ENCODE data around the gene GREB1L.

The GREB1L gene

DNA sequence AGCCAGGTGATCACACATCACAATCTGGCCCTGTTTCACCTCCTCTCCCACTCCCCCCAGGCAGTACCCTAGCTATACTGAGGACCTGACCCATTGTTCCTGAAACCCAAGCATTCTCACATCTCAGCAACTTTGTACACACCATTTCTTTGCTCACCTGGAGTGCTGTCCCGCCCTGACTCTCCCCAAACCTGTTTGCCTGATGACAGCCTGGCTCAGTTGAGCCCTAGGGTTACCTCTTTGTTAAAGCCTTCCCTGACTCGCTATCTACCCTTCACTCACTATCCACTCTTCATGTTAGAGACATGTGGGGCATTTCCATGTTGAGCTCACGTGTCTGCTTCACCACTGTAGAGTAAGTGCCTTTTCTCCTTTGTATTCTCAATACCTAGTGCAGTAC, 49.1 kb downstream of the GREB1L start:
- H3K27ac Mint-ChIP-seq = no peak overlapping the region
- H3K36me3 Mint-ChIP-seq (ENCODE audit: low read depth) = no peaks in the 10 kb centered on the region
- H3K27me3 Mint-ChIP-seq (ENCODE audit: low read depth) = no peaks in the 10 kb centered on the region
- H3K4me1 Mint-ChIP-seq = no peaks in the 10 kb centered on the region
- no peak overlapping the region for H3K4me3 Mint-ChIP-seq
- H3K9me3 Mint-ChIP-seq = no peaks in the 10 kb centered on the region
- no peak for TF ChIP-seq CTCF (IDR thresholded peaks at IDR 0.05; ENCODE audit: unreplicated experiment in 3 of 3)

DNA sequence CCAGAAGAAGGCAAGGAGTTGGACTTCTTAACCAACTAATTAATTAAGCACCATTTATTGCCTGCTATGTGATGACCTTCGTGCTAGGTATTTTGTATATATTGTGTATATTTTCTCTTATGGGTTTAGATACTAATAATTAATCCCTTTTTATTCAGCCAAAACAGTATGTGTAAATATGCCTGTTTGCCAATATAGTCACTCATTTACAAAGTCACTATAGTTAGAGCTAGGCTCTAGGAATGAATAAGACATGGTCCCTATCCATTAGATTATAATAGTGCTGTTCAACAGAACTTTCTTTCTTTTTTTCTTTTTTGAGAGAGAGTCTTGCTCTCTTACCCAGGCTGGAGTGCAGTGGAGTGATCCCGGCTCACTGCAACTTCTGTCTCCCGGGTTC, 51.4 kb downstream of the GREB1L start:
- H3K27ac Mint-ChIP-seq = no peak overlapping the region
- H3K36me3 Mint-ChIP-seq (ENCODE audit: low read depth) = no peaks in the 10 kb centered on the region
- no peak overlapping the region for H3K4me3 Mint-ChIP-seq
- no peak for TF ChIP-seq CTCF (IDR thresholded peaks at IDR 0.05; ENCODE audit: unreplicated experiment in 3 of 3)
- no peaks in the 10 kb centered on the region for H3K9me3 Mint-ChIP-seq
- no peaks in the 10 kb centered on the region for H3K27me3 Mint-ChIP-seq (ENCODE audit: low read depth)
- H3K4me1 Mint-ChIP-seq = no peaks in the 10 kb centered on the region

GRCh38 chr18:21295101-21295500, 53.1 kb downstream of the GREB1L start:
- no peaks in the 10 kb centered on the region for H3K4me1 Mint-ChIP-seq
- H3K27me3 Mint-ChIP-seq (ENCODE audit: low read depth) = no peaks in the 10 kb centered on the region
- no peak overlapping the region for H3K4me3 Mint-ChIP-seq
- H3K9me3 Mint-ChIP-seq = no peaks in the 10 kb centered on the region
- no peak for TF ChIP-seq CTCF (IDR thresholded peaks at IDR 0.05; ENCODE audit: unreplicated experiment in 3 of 3)
- no peak overlapping the region for H3K27ac Mint-ChIP-seq
- no peaks in the 10 kb centered on the region for H3K36me3 Mint-ChIP-seq (ENCODE audit: low read depth)

DNA sequence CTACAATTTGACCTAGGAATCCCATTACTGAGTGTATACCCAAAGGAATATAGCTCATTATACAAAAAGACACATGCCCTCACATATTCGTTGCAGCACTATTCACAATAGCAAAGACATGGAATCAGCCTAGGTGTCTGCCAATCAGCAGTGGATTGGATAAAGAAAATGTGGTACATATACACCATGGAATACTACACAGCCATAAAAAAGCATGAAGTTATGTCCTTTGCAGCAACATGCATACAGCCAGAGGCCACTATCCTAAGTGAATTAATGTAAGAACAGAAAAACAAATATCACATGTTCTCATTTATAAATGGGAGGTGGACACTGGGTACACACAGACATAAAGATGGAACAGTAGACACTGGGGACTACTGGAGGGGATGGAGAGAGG, 54.0 kb downstream of the GREB1L start:
- Mint-ChIP-seq H3K9me3 (no peaks in the 10 kb centered on the region), H3K27ac (no peak overlapping the region), H3K4me3 (no peak overlapping the region), H3K36me3 (ENCODE audit: low read depth) (no peaks in the 10 kb centered on the region), H3K4me1 (no peaks in the 10 kb centered on the region), H3K27me3 (ENCODE audit: low read depth) (no peaks in the 10 kb centered on the region)
- TF ChIP-seq CTCF (IDR thresholded peaks at IDR 0.05; ENCODE audit: unreplicated experiment in 3 of 3) = no peak

- no peaks in the 10 kb centered on the region for H3K36me3 Mint-ChIP-seq (ENCODE audit: low read depth)
- no peaks in the 10 kb centered on the region for H3K9me3 Mint-ChIP-seq
- peak overlapping the region in 1 of 3 experiments; percentile 9 for H3K27ac Mint-ChIP-seq
- H3K4me3 Mint-ChIP-seq = no peak overlapping the region
- H3K4me1 Mint-ChIP-seq = no peaks in the 10 kb centered on the region
- no peak for TF ChIP-seq CTCF (IDR thresholded peaks at IDR 0.05; ENCODE audit: unreplicated experiment in 3 of 3)
- no peaks in the 10 kb centered on the region for H3K27me3 Mint-ChIP-seq (ENCODE audit: low read depth)
Observed at GRCh38 chr18:21298351-21298750, 56.3 kb downstream of the GREB1L start.

DNA sequence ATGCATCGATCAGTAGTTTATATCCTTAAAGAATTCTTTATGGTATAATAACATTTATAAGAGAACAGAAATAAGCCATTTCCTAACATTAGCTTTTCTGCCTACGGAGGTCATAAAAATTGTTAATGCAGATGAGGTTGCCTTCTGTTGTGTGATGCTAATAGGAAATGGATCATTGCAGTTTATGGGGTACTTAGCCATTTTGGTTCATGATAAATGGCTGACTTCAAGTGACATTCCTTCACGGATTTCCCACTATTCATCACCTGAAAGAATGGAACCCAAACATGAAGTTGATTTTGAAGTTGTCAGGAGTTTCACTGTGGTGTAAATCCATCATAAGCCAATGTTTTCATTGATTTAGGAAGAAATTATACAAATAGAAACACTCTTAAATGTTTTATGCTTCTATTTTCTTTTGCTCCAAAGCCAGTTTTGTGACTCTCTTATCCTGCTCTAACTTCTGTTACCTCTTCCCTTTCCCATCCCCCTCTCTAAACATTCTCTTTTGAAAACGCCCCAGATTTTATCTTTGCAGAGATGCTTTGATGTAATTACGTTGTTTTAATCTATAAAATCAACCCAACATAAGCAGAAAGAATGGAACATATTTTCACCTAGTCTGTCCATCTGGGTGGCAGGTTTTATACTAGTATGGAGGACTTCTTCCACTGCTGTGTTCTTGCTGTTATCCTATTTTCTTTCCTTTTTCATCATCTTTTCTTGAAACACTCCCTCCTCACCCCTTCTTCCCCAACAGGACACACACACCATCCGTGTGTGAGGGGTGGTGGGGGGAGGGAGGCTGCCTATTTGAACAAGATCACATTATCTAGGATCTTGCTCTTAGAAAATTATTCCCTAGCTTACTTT, 58.2 kb downstream of the GREB1L start:
- no peak for TF ChIP-seq CTCF (IDR thresholded peaks at IDR 0.05; ENCODE audit: unreplicated experiment in 3 of 3)
- Mint-ChIP-seq H3K4me3 (no peak overlapping the region), H3K27me3 (ENCODE audit: low read depth) (no peaks in the 10 kb centered on the region), H3K9me3 (no peaks in the 10 kb centered on the region), H3K4me1 (no peaks in the 10 kb centered on the region), H3K36me3 (ENCODE audit: low read depth) (no peaks in the 10 kb centered on the region), H3K27ac (no peak overlapping the region)
